HG03457 (cell line): Measurements from ENCODE around the gene SETD2.
"Not testable (repeated sequence)": the region's sequence is repeated elsewhere in the genome, so short reads cannot be mapped to it uniquely, and the experiment has no call there.

Source experiments
- ATAC-seq: cut with Tn5 transposase; IDR thresholded peaks from one replicate; pipeline ENCODE4 v1.9.1; 2021; ENCODE audit warnings: moderate number of reproducible peaks; ENCODE audit not compliant: unreplicated experiment

Gene SETD2

GRCh38 chr3:47102081-47102600 lies 61.8 kb downstream of the SETD2 start:
- no peak for ATAC-seq

- no peak for ATAC-seq
Measured at GRCh38 chr3:47098910-47099309, 65.0 kb downstream of the SETD2 start.

GRCh38 chr3:47097864-47098263 lies 66.0 kb downstream of the SETD2 start:
- ATAC-seq = no peak

- no peak for ATAC-seq
Measured at GRCh38 chr3:47096959-47097358, 67.0 kb downstream of the SETD2 start.

GRCh38 chr3:47092090-47092489 lies 71.8 kb downstream of the SETD2 start:
- no peak for ATAC-seq

- ATAC-seq = no peak
Measured at GRCh38 chr3:47089630-47090029, 74.3 kb downstream of the SETD2 start.

GRCh38 chr3:47086071-47086470 lies 77.8 kb downstream of the SETD2 start:
- ATAC-seq = no peak

- no peak for ATAC-seq
Measured at GRCh38 chr3:47083786-47084185, 80.1 kb downstream of the SETD2 start.

GRCh38 chr3:47082519-47082918 lies 81.4 kb downstream of the SETD2 start:
- ATAC-seq = no peak

GRCh38 chr3:47079432-47079831 lies 84.5 kb downstream of the SETD2 start:
- no peak for ATAC-seq

- no peak for ATAC-seq
Measured at GRCh38 chr3:47073685-47074084, 90.2 kb downstream of the SETD2 start.

GRCh38 chr3:47070770-47071169 lies 93.1 kb downstream of the SETD2 start:
- ATAC-seq = no peak

GRCh38 chr3:47066259-47066658 lies 97.7 kb downstream of the SETD2 start:
- ATAC-seq = not testable (repeated sequence)

GRCh38 chr3:47065681-47066080 lies 98.2 kb downstream of the SETD2 start:
- no peak for ATAC-seq

- ATAC-seq = no peak
Measured at GRCh38 chr3:47065058-47065457, 98.9 kb downstream of the SETD2 start.

GRCh38 chr3:47057212-47057671 lies 106.7 kb downstream of the SETD2 start:
- ATAC-seq = no peak

GRCh38 chr3:47056705-47057104 lies 107.2 kb downstream of the SETD2 start:
- no peak for ATAC-seq

GRCh38 chr3:47054412-47054811 lies 109.5 kb downstream of the SETD2 start:
- ATAC-seq = no peak

- no peak for ATAC-seq
Measured at GRCh38 chr3:47047673-47048072, 116.2 kb downstream of the SETD2 start.

GRCh38 chr3:47047069-47047468 lies 116.8 kb downstream of the SETD2 start:
- ATAC-seq = no peak

GRCh38 chr3:47042231-47042791 lies 121.6 kb downstream of the SETD2 start:
- no peak for ATAC-seq

GRCh38 chr3:47041114-47041513 lies 122.8 kb downstream of the SETD2 start:
- no peak for ATAC-seq

- ATAC-seq = not testable (repeated sequence)
Measured at GRCh38 chr3:47037302-47037701, 126.6 kb downstream of the SETD2 start.
